HG03159 (cell line): Measurements from ENCODE around the gene ETNK2.

Experiments
- ATAC-seq: cut with Tn5 transposase; IDR thresholded peaks from one replicate; pipeline ENCODE4 v1.9.1; 2021; ENCODE audit warnings: mild to moderate bottlenecking, moderate library complexity; ENCODE audit not compliant: unreplicated experiment

ETNK2 gene

GRCh38 chr1:204177133-204177532, 25.3 kb upstream of the ETNK2 start:
- ATAC-seq = no peak

DNA sequence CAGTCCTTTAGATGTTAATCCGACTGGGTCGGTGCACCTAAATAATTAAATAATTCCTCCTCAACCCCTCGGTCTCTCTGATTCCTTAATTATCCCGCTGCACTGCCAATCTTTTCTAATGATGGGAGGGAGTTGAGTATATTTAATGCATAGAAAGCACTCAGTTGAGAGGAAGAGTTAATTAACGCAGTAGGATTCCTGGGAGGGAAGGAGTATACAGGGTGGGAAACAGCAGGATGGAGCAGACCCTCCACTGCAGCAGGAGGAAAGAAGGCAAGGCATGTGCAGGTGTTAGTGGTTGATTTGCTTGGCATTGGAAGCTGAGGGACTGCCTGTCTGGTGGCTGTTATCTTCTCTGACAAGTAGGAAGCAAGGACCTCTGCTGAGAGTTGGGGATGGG, 24.2 kb upstream of the ETNK2 start:
- no peak for ATAC-seq

GRCh38 chr1:204174958-204175357, 23.1 kb upstream of the ETNK2 start:
- ATAC-seq = no peak

GRCh38 chr1:204172404-204173029, 20.7 kb upstream of the ETNK2 start:
- no peak for ATAC-seq

- ATAC-seq = no peak
Observed at GRCh38 chr1:204171751-204172178, 19.9 kb upstream of the ETNK2 start.

DNA sequence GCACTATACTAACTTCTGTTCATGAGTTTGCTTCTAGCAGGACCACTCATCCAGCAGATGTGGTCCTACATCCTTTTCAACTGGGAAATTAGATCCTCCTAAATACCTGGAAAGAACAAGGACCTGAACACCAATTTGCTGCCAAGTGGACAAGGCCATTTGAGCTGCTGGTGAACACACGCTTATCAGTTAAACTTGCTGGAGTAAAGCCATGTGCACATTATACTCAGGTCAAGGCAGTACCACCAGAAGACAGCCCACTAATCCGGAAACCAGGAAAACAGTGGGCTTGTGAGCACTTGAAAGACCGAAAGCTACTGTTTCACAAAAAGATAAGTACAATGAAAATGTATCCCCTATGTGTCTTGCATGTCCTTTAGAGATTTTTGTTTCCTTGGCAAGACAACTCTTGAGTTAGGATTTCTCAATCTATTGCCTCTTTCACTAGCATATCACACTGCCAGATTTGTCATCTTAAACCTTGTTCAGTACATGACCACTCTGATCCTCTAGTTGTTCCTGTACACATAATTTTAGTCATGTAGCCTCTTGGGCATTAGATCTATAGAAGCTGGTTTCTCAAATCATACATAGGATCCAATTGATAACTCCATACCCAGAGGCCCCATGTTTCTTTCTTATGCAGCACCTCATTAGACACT, 18.8 kb upstream of the ETNK2 start:
- ATAC-seq = no peak

GRCh38 chr1:204169858-204170257, 18.0 kb upstream of the ETNK2 start:
- ATAC-seq = no peak

GRCh38 chr1:204167730-204168129, 15.9 kb upstream of the ETNK2 start:
- no peak for ATAC-seq

GRCh38 chr1:204166219-204166618, 14.4 kb upstream of the ETNK2 start, which contains the start of gene REN:
TSS of gene REN (minus strand) at chr1:204166337. CDS start at chr1:204166293, 44 bp downstream.
- ATAC-seq = no peak

GRCh38 chr1:204162494-204163074, 10.7 kb upstream of the ETNK2 start:
- ATAC-seq = no peak

DNA sequence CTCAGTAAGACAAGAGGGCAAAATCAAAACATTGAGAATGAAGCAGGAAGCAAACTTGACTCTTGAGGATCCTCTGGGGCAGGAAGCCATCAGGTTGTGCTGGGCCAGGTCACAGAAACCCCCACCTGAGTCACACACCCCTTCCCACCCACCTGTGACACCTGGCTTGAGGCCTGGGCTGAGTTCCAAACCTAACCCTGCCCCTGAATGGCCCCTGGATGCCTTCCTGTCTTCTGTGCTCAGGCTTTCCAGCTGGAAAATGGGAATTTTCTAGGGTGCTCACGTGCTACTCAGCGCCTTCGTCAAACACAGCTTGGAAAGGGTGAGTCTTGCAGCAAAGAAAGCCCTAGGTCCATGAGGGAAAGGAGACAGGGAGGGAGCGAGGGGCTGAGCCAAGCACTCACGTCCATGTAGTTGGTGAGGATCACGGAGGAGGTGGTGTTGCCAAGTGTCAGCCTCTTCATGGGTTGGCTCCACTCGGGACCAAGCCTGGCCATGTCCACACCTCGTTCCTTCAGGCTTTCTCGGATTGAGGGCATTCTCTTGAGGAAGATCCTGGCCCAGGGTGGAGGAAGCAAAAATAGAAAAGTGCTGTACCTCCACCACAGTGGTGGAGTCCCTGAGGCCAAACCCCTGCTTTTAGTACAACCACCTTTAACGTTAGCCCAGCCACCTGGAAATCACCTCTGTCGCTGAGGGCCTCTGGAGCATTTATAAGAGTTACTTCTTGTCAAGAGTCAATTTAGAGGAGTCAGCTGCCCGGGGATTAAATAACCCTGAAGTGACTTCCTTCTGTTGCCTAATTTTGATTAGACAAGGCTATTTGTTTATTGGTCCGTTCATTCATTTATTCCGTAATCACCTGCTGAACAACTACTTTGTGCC, 10.0 kb upstream of the ETNK2 start:
- ATAC-seq = no peak

GRCh38 chr1:204157962-204158361, 6.1 kb upstream of the ETNK2 start:
- no peak for ATAC-seq

DNA sequence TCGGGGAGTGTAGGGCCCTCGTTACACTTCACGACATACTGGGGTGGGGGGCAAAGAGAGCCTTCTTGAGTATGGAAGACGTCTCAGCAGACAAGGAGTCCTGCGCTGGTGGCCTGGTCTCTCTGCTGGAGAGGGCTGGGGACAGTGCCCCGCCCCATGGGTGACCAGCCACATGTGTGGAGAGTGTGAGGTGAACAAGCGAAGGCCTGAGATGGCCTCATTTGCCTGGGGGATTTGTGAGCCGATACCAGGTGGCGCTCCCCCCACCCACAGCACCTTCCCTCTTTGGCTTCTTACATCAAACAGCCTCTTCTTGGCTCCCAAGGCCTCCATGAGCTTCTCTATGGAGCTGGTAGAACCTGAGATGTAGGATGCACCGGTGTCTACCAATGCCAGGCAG, 4.0 kb upstream of the ETNK2 start:
- no peak for ATAC-seq

GRCh38 chr1:204154568-204155255, 2.9 kb upstream of the ETNK2 start:
- no peak for ATAC-seq

- ATAC-seq = no peak
Observed at GRCh38 chr1:204153667-204154066, 1.8 kb upstream of the ETNK2 start.

- no peak for ATAC-seq
Observed at GRCh38 chr1:204152310-204153044, 633 bp upstream of the ETNK2 start.

- ATAC-seq = no peak
Observed at GRCh38 chr1:204150702-204151551, 917 bp downstream of the ETNK2 start.

- no peak for ATAC-seq
Observed at GRCh38 chr1:204149635-204150565, 1.9 kb downstream of the ETNK2 start.
